ENCODE measurements around the gene CALM1. TPM values are rescaled to one million over a fixed set of nuclear protein-coding genes. Genes with fewer than 3 reads are reported as not detected.
"Not testable (repeated sequence)": the region's sequence is repeated elsewhere in the genome, so short reads cannot be mapped to it uniquely, and the experiment has no call there.

CALM1 gene
- total RNA-seq, 2 donors from 2014 or later, result 355 to 493 TPM

DNA sequence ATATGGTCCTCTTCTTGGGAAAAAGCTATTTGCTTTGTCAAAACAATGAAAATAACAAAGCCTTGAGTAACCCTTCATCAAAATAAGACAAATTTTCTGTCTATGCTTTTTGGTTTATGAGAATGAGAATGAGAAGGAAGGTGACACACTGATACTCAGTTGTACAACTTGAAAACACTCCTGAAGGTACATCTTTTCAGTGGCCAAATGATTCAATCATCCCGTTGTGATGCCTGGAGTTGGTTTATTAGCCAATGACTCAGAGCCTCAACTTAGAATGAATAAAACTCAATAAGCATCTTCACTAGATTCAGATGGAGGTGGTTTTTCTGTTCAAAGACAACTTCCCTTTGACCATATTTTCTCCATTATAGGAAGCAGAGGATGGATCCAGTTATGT lies 7.8 kb upstream of the CALM1 start:
- no peak overlapping the region for H3K4me3 ChIP-seq
- no peak for ATAC-seq (ENCODE audit: insufficient number of reproducible peaks, low FRiP score, low read depth)
- H3K36me3 ChIP-seq, result no peaks in the 10 kb centered on the region
- H3K27ac ChIP-seq, result no peak overlapping the region
- H3K9me3 ChIP-seq, result no peaks in the 10 kb centered on the region
- TF ChIP-seq, protein P1, sequence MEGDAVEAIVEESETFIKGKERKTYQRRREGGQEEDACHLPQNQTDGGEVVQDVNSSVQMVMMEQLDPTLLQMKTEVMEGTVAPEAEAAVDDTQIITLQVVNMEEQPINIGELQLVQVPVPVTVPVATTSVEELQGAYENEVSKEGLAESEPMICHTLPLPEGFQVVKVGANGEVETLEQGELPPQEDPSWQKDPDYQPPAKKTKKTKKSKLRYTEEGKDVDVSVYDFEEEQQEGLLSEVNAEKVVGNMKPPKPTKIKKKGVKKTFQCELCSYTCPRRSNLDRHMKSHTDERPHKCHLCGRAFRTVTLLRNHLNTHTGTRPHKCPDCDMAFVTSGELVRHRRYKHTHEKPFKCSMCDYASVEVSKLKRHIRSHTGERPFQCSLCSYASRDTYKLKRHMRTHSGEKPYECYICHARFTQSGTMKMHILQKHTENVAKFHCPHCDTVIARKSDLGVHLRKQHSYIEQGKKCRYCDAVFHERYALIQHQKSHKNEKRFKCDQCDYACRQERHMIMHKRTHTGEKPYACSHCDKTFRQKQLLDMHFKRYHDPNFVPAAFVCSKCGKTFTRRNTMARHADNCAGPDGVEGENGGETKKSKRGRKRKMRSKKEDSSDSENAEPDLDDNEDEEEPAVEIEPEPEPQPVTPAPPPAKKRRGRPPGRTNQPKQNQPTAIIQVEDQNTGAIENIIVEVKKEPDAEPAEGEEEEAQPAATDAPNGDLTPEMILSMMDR (IDR thresholded peaks at IDR 0.05), result no peak
- peaks cover 5 to 12% of the 10 kb centered on the region in 2 donors for H3K4me1 ChIP-seq (ENCODE audit: control insufficient read depth in 1 of 2, low read depth in 2 of 2)
- no peaks in the 10 kb centered on the region for H3K27me3 ChIP-seq (replicated peaks; ENCODE audit: insufficient read depth)
- DNase-seq (ENCODE audit: low spot score), result no peak

DNA sequence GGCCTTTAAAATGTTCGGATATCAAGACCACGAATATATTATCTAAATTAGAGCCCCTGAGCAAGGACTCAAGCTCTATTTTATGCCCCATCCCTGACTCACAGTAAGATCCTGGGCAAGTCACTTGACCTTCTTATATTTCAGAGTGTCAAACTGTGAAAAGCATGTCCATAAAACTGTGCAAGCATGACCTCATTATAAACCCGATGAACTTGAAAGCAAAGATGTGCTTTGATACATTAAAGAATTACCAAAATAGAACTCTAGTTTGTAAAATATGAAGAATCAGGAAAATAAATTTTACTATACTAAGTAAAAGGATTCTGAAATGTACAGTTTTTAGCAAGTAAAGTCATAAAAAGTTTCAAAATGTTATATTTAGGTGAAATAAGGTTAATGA lies 2.9 kb upstream of the CALM1 start:
- ATAC-seq (ENCODE audit: insufficient number of reproducible peaks, low FRiP score, low read depth), result no peak
- TF ChIP-seq, protein P1 (IDR thresholded peaks at IDR 0.05), result no peak
- Histone ChIP-seq H3K4me1 (ENCODE audit: control insufficient read depth in 1 of 2, low read depth in 2 of 2) (peaks cover 7 to 11% of the 10 kb centered on the region in 2 donors), H3K4me3 (no peak overlapping the region), H3K36me3 (no peaks in the 10 kb centered on the region), H3K27ac (peak overlapping the region; percentile 43 to 89), H3K9me3 (no peaks in the 10 kb centered on the region), H3K27me3 (replicated peaks; ENCODE audit: insufficient read depth) (no peaks in the 10 kb centered on the region)
- DNase-seq (ENCODE audit: low spot score), result no peak

- peaks cover 11 to 13% of the 10 kb centered on the region in 2 donors for H3K4me1 ChIP-seq (ENCODE audit: control insufficient read depth in 1 of 2, low read depth in 2 of 2)
- not testable (repeated sequence) for H3K9me3 ChIP-seq; ATAC-seq (ENCODE audit: insufficient number of reproducible peaks, low FRiP score, low read depth); H3K27me3 ChIP-seq (replicated peaks; ENCODE audit: insufficient read depth); H3K4me3 ChIP-seq; DNase-seq (ENCODE audit: low spot score); H3K36me3 ChIP-seq
- H3K27ac ChIP-seq, result peak overlapping the region; percentile 43 to 89
These were observed 2.0 kb upstream of the CALM1 start for GRCh38 chr14:90394782-90395181.

DNA sequence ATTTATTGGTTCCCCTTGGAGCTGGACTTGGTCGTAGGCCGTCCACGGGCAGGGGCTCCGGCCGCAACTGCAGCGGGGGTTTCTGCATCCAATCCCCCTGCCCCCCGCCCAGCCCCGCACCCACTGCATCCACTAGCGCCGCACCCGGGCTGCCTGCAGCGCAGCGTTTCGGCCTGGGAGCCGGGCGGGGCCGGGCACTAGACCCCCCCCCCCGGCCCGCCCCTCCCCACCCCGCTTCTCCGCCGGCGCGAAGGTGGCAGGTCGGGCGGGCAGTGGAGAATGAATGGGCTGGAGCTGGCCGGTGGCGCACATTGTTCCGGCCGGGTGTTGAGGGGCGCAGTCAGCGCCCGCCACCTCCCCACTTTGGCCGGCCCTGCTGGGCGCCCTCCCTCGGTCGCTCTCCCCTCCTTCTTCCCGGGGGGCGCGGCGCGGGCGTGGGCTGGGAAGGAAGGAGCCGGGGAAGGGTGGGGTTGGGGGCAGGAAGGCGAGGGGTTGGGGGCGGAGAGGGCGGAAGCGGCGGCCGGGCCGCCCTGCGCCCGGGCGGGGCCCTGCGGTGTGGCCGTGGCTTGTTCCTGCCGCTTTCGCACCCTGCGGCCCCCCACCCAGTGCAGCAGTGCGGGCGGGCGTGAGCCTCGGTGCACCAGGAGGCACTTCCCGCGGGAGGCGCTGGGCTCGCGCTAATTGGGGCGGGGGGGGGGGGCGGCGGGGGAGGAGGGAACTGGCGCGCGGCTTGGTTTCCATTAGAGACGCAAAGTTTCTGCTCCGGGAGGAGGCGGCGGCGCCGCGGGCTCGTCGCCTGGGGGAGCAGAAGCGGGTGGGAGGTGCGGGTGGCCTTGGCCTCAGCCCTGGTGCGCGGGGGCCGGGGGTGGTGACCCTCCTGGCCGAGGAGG lies 841 bp downstream of the CALM1 start:
- no peak for DNase-seq (ENCODE audit: low spot score)

DNA sequence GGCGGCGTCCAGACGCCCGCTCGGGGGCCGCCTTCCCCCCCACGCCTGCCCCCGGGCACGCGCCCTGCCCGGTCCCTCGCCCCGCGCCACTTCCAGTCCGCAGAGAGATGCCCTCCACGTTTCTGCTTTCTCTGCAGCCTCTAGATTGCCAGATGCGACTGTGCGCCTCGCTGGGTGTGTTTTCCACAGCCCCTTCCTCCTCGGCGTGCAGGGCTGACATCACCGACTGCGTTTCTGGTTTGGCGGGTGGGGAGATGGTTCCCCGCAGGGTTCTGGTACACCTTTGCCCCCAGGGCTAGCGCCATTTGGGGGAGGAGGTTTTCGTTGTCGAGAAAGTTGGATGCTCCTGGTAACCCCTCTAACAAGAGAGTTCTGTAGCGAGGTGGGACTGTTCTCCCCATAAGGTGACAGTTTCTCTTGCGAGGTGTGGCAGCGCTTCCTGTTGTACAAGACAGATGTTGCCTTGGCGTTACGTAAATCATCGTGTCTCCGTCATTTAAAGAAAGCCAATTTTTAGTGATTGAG lies 1.5 kb downstream of the CALM1 start:
- TF ChIP-seq, protein P1 (IDR thresholded peaks at IDR 0.05), result no peak
- Histone ChIP-seq H3K27ac (peak overlapping the region; percentile 73 to 89), H3K27me3 (replicated peaks; ENCODE audit: insufficient read depth) (no peaks in the 10 kb centered on the region), H3K4me1 (ENCODE audit: control insufficient read depth in 1 of 2, low read depth in 2 of 2) (peaks cover 23 to 46% of the 10 kb centered on the region in 2 donors), H3K9me3 (no peaks in the 10 kb centered on the region), H3K4me3 (peak overlapping the region; percentile 97), H3K36me3 (peaks cover 17% of the 10 kb centered on the region)
- DNase-seq (ENCODE audit: low spot score) (no peak), ATAC-seq (ENCODE audit: insufficient number of reproducible peaks, low FRiP score, low read depth) (no peak)

More for the DNA sequence above, 841 bp downstream of the CALM1 start:
- peaks cover 14% of the 10 kb centered on the region for H3K36me3 ChIP-seq
- peak overlapping the region; percentile 88 to 89 for H3K27ac ChIP-seq
- TF ChIP-seq, protein P1 (IDR thresholded peaks at IDR 0.05), result no peak
- H3K4me3 ChIP-seq, result peak overlapping the region; percentile 97
- ATAC-seq (ENCODE audit: insufficient number of reproducible peaks, low FRiP score, low read depth), result no peak
- no peaks in the 10 kb centered on the region for H3K27me3 ChIP-seq (replicated peaks; ENCODE audit: insufficient read depth)
- H3K9me3 ChIP-seq, result no peaks in the 10 kb centered on the region
- H3K4me1 ChIP-seq (ENCODE audit: control insufficient read depth in 1 of 2, low read depth in 2 of 2), result peaks cover 23 to 40% of the 10 kb centered on the region in 2 donors

All from thoracic aorta (tissue), 2 donors.